Measurements from ENCODE around the gene MTHFD1. TPM values are rescaled to one million over a fixed set of nuclear protein-coding genes. Genes with fewer than 3 reads are reported as not detected.

MTHFD1 gene
- total and polyA plus RNA-seq, 2 of the 4 experiments (the other 2 are of a cell fraction): 32.2 to 64.9 TPM

GRCh38 chr14:64411001-64411400 lies 22.8 kb downstream of the MTHFD1 start:
- no peak overlapping the region for H3K18ac ChIP-seq (ENCODE audit: low read depth, low read length)
- H3K4ac ChIP-seq (ENCODE audit: low read depth, low read length): no peak overlapping the region
- no CpG with 5 or more reads among the region's 4 CpGs for WGBS, 2 experiments (ENCODE audit: extremely low coverage in 2 of 2, insufficient read length in 1 of 2)
- ATAC-seq (ENCODE audit: low read depth) (no peak), DNase-seq (no peak)
- no peak overlapping the region for H3K27ac ChIP-seq (ENCODE audit: insufficient read depth, low read length)
- H4K20me1 ChIP-seq (ENCODE audit: insufficient read depth, low read length): no peaks in the 10 kb centered on the region
- peaks cover 9% of the 10 kb centered on the region for H3K36me3 ChIP-seq (ENCODE audit: control insufficient read depth, insufficient read depth, low read length)
- no peak overlapping the region for H2BK5ac ChIP-seq (ENCODE audit: low read depth, low read length, poor library complexity, severe bottlenecking)
- H4K91ac ChIP-seq (ENCODE audit: insufficient read depth, low read depth, low read length): no peak overlapping the region
- H3K4me2 ChIP-seq (ENCODE audit: low read depth, low read length): no peak overlapping the region
- H3K27me3 ChIP-seq (ENCODE audit: control insufficient read depth, insufficient read depth, low read length): no peaks in the 10 kb centered on the region
- no peaks in the 10 kb centered on the region for H3K4me1 ChIP-seq (ENCODE audit: control insufficient read depth, insufficient read depth, low read length)
- no peaks in the 10 kb centered on the region; the same call in 1 of the 2 replicates for H3K9me1 ChIP-seq (ENCODE audit: insufficient read depth, low read length)
- no peak overlapping the region for H3K14ac ChIP-seq (replicated peaks; ENCODE audit: low read depth, low read length)
- no peaks in the 10 kb centered on the region for H3K9me3 ChIP-seq (ENCODE audit: control insufficient read depth, insufficient read depth, low read length)
- H4K5ac ChIP-seq (ENCODE audit: low read depth, low read length): no peak overlapping the region
- no peak overlapping the region for H3K56ac ChIP-seq (ENCODE audit: extremely low read depth, insufficient read depth, low read length)
- POLR2A ChIA-PET (ENCODE audit: unreplicated experiment): no interaction called here
- H2AK9ac ChIP-seq (replicated peaks; ENCODE audit: low read depth, low read length, poor library complexity): no peak overlapping the region
- no peak overlapping the region for H3K9ac ChIP-seq (ENCODE audit: low read depth, low read length)
- no peak for TF ChIP-seq USF2 (IDR thresholded peaks at IDR 0.05; ENCODE audit: low read depth, low read length)
- TF ChIP-seq MAFK (IDR thresholded peaks at IDR 0.05; ENCODE audit: low read depth, low read length): no peak
- no peak for TF ChIP-seq CEBPB (IDR thresholded peaks at IDR 0.05; ENCODE audit: low read depth, low read length)
- TF ChIP-seq MXI1 (IDR thresholded peaks at IDR 0.05; ENCODE audit: borderline replicate concordance, low read depth, low read length): no peak
- TF ChIP-seq CHD1 (IDR thresholded peaks at IDR 0.05; ENCODE audit: low read depth, low read length): no peak
- no peak for TF ChIP-seq RAD21 (IDR thresholded peaks at IDR 0.05; ENCODE audit: low read length)
- TF ChIP-seq POLR2A (IDR thresholded peaks at IDR 0.05; ENCODE audit: low read depth, low read length): no peak
- no peak overlapping the region for H4K8ac ChIP-seq (ENCODE audit: low read depth in 2 of 2, low read length in 2 of 2)
- intact Hi-C loops (cut with micrococcal nuclease) (no loop called here), in situ Hi-C loops (cut with MboI; ENCODE audit: low sequenced_read_pairs) (no loop called here), dilution Hi-C loops (cut with HindIII; ENCODE audit: low sequenced_read_pairs, unreplicated experiment) (no loop called here)
- BruUV-seq (replicated peaks): no TSS peak
- H2BK20ac ChIP-seq (ENCODE audit: low read depth, low read length): no peak overlapping the region
- H2AK5ac ChIP-seq (ENCODE audit: low read depth, low read length): no peak overlapping the region
- H3K23ac ChIP-seq (ENCODE audit: low read depth, low read length): no peak overlapping the region
- CTCF ChIA-PET: interaction anchor here (1.9 kb wide), 1 partner anchor 19 kb away, joined by 9 read pairs; no protein-coding TSS in a partner anchor
- no peak overlapping the region for H2AFZ ChIP-seq (replicated peaks; ENCODE audit: low read length, poor library complexity)
- no peak overlapping the region for H2BK120ac ChIP-seq (ENCODE audit: low read depth, low read length)
- no peak overlapping the region for H3K4me3 ChIP-seq (ENCODE audit: insufficient read depth, low read depth, low read length)
- H3K79me1 ChIP-seq (ENCODE audit: low read depth in 1 of 2, low read length in 2 of 2): peaks cover 0 to 7% of the 10 kb centered on the region in 2 experiments; a peak in 3 of 4 replicates
- H2BK15ac ChIP-seq (ENCODE audit: low read depth, low read length): no peak overlapping the region

Measured in IMR-90 (cell line).